Stimulated activated naive CD4-positive, alpha-beta T cell (primary cell): Measurements from ENCODE around the gene NBPF6.
"Not testable (repeated sequence)": the region's sequence is repeated elsewhere in the genome, so short reads cannot be mapped to it uniquely, and the experiment has no call there.

Experiments used
- DNase-seq, 6 experiments: peaks; one replicate each; lab custom pipeline; 2025; lab: John Stamatoyannopoulos, UW

The NBPF6 gene

DNA sequence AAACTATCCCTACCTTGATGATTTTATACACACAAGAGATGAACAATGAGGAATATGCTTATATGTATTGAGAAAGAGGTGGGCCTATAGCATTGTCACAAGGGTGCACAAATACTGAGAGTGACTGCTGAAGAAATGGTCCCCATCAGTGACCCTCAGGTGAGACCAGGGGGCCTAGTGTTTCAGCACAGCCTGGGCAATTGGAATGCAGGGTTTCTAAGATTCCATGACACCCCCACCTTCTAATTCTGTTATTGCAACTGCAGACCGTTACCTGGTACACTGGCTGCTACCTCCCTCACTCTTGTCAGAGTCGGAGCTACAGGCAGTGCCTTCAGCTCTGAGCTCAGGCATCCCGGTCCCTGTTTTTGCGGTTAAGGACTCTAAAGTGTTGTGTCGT, at the start of gene NBPF6:
Gene NBPF6 (plus strand): TSS at position 301 of the 400 bp plus-strand sequence. CDS start 259 bp downstream, outside the sequence.
- not testable (repeated sequence) for DNase-seq

- DNase-seq, result not testable (repeated sequence)
Observed at GRCh38 chr1:108411098-108411833, 38.9 kb upstream of the NBPF6 start.

GRCh38 chr1:108420129-108420528, 30.0 kb upstream of the NBPF6 start:
- DNase-seq, result not testable (repeated sequence)

DNA sequence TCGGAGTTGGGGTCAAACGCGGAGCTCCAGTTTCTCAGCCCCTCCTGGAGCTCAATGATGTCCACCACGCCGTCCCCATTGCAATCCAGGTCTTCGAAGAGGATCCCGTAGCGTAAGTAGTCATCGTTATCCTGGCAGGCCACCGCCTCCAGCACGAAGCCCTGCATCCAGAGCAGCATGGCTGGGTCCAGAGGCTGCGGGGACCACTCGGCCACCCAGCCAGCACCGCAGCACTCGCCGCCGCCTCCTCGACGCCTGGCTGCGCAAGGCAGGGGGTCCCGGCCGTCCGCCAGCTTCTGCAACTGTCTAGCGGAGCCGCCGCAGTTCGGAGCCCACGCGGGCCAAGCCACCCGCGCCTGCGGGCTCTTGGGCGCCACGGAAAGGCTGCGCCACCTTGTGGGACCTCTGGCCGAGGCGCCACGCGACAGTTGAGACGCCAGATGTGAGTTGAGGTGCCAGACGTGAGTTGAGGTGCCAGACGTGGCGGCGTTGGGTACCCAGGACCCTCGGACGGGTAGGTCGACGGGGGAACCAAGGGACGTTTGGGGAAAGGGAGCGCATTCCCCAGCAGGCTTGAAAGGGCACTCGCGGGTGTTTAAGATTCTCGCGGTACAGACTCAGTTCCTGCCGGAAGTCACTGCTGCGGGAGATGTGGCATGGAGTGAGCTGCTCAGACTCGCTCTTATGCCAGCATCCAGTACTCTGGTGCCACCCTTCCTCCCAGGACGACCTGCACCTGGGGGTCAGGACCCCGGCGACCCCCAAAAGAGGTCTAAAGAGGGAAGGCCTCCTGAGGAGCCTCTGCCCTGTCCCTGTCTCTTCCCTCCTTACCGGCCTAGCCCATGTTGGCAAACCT, 28.9 kb upstream of the NBPF6 start:
- not testable (repeated sequence) for DNase-seq

DNA sequence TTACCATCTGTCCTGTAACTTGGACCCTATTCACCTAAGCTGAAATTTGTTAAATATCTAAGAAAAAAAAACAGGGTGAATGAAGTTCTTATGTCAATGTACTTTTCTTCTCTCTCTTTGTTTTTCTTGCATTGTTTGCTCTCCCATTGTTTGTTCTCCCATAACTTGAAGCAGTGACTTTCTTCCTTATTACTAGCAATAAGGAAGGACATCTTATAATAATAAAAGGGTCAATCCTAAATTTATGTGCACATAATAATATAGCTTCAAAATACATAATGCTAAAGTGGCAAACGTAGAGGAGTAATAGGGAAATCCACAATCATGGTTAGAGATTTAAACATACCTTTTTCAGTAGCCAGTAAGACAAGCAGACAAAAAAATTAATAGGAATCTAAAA, 23.3 kb upstream of the NBPF6 start:
- DNase-seq, result not testable (repeated sequence)

GRCh38 chr1:108432002-108432401, 18.1 kb upstream of the NBPF6 start:
- not testable (repeated sequence) for DNase-seq

- DNase-seq, result not testable (repeated sequence)
Observed at GRCh38 chr1:108433404-108433803, 16.7 kb upstream of the NBPF6 start.

DNA sequence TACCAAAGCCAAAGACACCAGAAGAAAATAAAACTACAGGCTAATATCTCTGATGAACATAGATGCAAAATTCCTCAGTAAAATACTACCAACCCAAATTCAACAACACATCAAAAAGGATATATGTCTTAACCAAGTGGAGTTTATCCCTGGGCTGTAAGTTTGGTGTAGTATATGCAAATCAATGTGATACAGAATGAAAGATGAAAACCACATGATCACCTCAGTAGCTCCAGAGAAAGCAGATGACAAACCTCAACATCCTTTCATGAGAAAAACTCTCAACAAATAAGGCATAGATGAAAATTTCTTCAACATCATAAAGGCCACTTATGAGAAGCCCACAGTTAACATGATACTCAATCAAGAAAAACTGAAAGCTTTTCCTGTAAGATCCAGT, 11.6 kb upstream of the NBPF6 start:
- DNase-seq, result not testable (repeated sequence)

- not testable (repeated sequence) for DNase-seq
Observed at GRCh38 chr1:108454521-108454920, 4.4 kb downstream of the NBPF6 start.

GRCh38 chr1:108458661-108459060, 8.5 kb downstream of the NBPF6 start:
- DNase-seq, result not testable (repeated sequence)

DNA sequence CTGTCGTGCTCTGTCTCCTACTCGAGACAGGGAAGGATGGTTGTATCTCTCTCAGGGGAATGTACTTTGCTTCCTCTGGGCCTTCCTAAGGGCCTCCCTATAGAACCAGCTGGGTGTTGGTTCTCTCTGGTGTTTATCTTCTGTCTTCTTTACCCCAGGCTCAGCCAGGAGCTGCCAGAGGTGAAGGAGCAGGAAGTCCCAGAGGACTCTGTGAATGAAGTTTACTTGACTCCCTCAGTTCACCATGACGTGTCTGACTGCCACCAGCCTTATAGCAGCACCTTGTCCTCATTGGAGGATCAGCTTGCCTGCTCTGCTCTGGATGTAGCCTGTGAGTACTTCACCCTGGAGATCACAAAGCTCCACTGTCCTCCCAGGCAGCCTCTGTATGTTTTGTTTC, 11.6 kb downstream of the NBPF6 start:
- DNase-seq, result not testable (repeated sequence)

DNA sequence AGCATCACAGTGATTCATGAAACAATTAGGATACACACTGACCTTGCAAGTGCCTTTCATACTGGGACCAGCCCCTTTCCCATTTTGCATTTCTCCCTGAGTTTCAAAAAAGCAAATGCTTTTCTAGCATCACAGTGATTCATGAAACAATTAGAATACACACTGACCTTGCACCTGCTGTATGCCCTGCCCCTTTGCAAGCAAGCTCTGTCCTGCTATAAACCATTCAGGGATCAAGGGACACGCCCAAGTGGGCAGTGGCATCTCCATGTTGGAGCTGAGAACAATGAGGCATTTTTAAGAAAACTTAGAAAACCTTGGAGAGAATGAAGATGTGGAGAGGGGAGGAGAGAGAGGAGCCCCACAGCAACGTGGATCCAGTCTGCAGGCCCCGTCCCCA, 13.8 kb downstream of the NBPF6 start:
- not testable (repeated sequence) for DNase-seq

DNA sequence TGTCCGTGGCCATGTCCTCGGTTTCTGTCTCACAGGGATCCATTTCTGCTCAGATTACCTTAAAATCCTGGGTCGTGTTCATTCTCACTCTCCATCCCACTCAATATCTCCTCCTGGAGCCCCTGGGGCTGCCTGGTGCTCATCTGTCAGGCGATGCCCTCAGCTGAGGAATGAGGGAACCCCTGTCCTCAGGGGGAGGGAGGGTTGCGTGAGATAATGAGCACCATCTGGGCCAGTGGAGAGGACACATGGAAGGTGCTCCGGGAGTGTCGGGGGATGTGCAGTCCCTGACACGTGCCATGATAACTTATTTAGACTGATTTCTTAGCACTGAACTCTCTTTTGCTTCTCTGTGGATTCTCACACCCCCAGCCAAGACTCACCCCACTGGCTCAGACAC, 16.0 kb downstream of the NBPF6 start:
- not testable (repeated sequence) for DNase-seq

GRCh38 chr1:108467155-108467554, 17.0 kb downstream of the NBPF6 start:
- DNase-seq, result not testable (repeated sequence)

DNA sequence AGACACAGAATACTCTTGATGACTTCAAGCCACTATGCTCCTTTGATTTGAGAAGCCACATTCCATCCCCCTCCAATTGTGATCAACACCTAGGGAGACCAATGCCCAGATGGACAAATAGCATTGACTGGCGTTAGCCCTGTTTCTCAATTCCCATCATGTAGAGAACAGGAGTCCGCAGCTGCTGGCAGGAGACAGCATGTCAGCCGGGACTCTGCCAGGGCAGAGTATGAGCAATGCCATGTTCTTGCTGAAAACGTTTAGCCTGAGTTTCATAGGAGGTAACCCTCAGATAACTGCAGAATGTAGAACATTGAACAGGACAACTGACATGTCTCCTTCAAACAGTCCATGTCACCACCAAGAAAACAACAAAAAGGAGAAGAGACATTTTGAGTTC, 20.6 kb downstream of the NBPF6 start:
- not testable (repeated sequence) for DNase-seq

GRCh38 chr1:108474516-108474915, 24.4 kb downstream of the NBPF6 start:
- DNase-seq, result not testable (repeated sequence)

GRCh38 chr1:108478429-108479015, 28.4 kb downstream of the NBPF6 start:
- no peak for DNase-seq

DNA sequence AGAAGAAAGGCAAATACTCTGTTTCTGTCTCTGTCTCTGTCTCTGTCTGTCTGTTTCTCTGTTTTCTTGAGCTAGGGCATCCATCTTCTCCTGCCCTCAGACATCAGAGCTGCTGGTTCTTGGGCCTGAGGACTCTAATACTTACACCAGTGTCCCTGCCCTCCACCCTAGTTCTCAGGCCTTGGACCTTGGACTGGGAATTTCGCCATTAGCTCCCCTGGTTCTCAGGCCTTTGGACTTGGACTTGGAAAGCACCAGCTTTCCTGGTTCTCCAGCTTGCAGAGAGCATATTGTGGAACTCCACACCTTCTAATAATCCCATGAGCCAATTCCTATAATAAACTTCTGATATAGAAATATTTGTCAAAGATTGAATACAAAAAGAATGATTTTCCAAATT, 32.6 kb downstream of the NBPF6 start:
- DNase-seq, result no peak

GRCh38 chr1:108485990-108486389, 35.8 kb downstream of the NBPF6 start:
- DNase-seq, result not testable (repeated sequence)

DNA sequence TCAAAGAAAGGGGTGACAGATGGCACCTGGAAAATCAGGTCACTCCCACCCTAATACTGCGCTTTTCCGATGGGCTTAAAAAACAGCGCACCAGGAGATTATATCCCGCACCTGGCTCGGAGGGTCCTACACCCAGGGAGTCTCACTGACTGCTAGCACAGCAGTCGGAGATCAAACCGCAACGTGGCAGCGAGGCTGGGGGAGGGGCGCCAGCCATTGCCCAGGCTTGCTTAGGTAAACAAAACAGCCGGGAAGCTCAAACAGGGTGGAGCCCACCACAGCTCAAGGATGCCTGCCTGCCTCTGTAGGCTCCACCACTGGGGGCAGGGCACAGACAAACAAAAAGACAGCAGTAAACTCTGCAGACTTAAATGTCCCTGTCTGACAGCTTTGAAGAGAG, 36.6 kb downstream of the NBPF6 start:
- not testable (repeated sequence) for DNase-seq

GRCh38 chr1:108495008-108495407, 44.9 kb downstream of the NBPF6 start:
- not testable (repeated sequence) for DNase-seq

DNA sequence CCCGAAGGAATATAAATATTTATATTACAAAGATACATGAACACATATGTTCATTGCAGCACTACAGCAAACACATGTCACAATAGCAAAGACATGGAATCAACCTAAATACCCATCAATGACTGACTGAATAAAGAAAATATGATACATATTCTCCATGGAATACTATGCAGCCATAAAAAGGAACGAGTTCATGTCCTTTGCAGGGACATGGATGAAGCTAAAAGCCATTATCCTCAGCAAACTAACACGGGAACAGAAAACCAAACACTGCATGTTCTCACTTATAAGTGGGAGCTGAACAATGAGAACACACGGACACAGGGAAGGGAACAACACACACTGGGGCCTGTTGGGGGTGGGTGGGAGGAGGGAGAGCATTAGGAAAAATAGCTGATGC, 46.7 kb downstream of the NBPF6 start:
- not testable (repeated sequence) for DNase-seq
